Hepatocyte (in vitro differentiated cells): ENCODE results near the gene MACROD2.

Experiments used
- CTCF ChIP-seq: fragments of 200-600 bp; sonication (generic); IDR thresholded peaks from 2 replicates; pipeline ENCODE4 v1.5.1; 2016; ENCODE audit warnings: antibody characterized with exemption, mild to moderate bottlenecking; ENCODE audit not compliant: poor library complexity
- EZH2 ChIP-seq: fragments of 200-600 bp; sonication (generic); IDR thresholded peaks from 2 replicates; pipeline ENCODE4 v1.6.1; 2016; ENCODE audit warnings: antibody characterized with exemption, mild to moderate bottlenecking, borderline replicate concordance

DNA sequence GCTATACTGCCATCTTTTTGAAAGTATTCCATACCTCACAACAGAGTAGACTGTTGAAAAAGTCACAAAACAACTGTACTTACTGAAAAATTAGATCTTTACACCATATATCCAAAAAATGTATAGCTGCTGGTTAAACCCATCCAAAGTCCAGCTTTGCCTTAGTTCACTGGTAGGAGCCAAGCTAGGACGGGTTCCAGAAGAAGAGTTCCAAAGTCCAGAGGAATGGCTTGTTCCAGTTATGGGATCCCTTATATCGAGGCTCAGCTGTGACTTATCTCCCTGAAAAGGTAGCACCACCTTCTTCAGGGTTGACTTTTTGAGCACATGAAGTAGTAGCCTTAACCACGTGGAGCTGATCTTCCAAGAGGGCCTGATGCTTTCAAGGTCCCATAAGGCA is 578.4 kb downstream of the MACROD2 start:
- TF ChIP-seq EZH2 = no peak
- no peak for TF ChIP-seq CTCF
